Endothelial cell of umbilical vein (primary cell): ENCODE data around the gene STK40. TPM values are rescaled to one million over a fixed set of nuclear protein-coding genes. Genes with fewer than 3 reads are reported as not detected.

Source experiments
- BruUV-seq: library from RNA; stranded (reverse); fragments of 400-500 nt; replicated peaks from 2 replicates; lab custom pipeline; 2021; lab: Mats Ljungman, UMichigan
- CTCF ChIA-PET: fragments of 300-600, 350-600 bp; sonication (Branson Sonifier 250); formaldehyde crosslinking; loops from one replicate; lab custom pipeline; 2021; ENCODE audit warnings: antibody characterized with exemption, inconsistent platforms; lab: Charles Lee
- POLR2A ChIA-PET: fragments of 300-600, 350-600 bp; sonication (Branson Sonifier 250); formaldehyde crosslinking; loops from one replicate; lab custom pipeline; 2021; ENCODE audit warnings: antibody characterized with exemption, inconsistent platforms; lab: Charles Lee
- DNase-seq: peaks from one replicate; pipeline ENCODE4 v3.0.0-alpha.2; 2011; ENCODE audit warnings: low read depth, low spot score
- FAIRE-seq: peaks from 2 replicates; lab custom pipeline; 2011; peaks lifted over from hg19 to GRCh38; lab: Jason Lieb, UNC
- H2AFZ ChIP-seq: 2 replicates; pipeline ENCODE4 v1.6.0; 2012; ENCODE audit warnings: low read depth, low read length, control low read depth, inconsistent platforms
- H3K27ac ChIP-seq: 2 replicates; pipeline ENCODE4 v1.5.1; 2011; ENCODE audit warnings: low read depth, mild to moderate bottlenecking, control low read depth, low read length, moderate library complexity; ENCODE audit not compliant: insufficient read depth
- H3K27me3 ChIP-seq, 2 experiments: 2 replicates each; pipeline versions ENCODE4 v1.6.0 to v1.6.1; 2011; ENCODE audit warnings: low read length in 2 of 2, mixed read lengths in 1 of 2; ENCODE audit not compliant: control insufficient read depth in 2 of 2, insufficient read depth in 2 of 2
- H3K36me3 ChIP-seq, 2 experiments: 2 replicates in 1 of 2; 3 replicates in 1 of 2; pipeline ENCODE4 v1.5.1; 2011; ENCODE audit warnings: low read length in 2 of 2, mild to moderate bottlenecking in 1 of 2, moderate library complexity in 1 of 2; ENCODE audit not compliant: control insufficient read depth in 2 of 2, insufficient read depth in 2 of 2; ENCODE audit errors: extremely low read depth in 1 of 2
- H3K4me1 ChIP-seq: 3 replicates; pipeline ENCODE4 v1.5.1; 2011; ENCODE audit warnings: mild to moderate bottlenecking, low read length; ENCODE audit not compliant: control insufficient read depth, insufficient read depth; ENCODE audit errors: extremely low read depth
- H3K4me2 ChIP-seq: 2 replicates; pipeline ENCODE4 v1.6.1; 2011; ENCODE audit warnings: low read length, control low read depth, mixed read lengths; ENCODE audit not compliant: insufficient read depth
- H3K4me3 ChIP-seq, 3 experiments: fragments of 200-600 bp in 1 of 3; sonication (generic), shearing (Covaris generic) in 1 of 3; replicated peaks in 1 of 3; 2 replicates each; pipeline ENCODE4 v1.5.1; 2011 to 2016; ENCODE audit warnings: control low read depth in 3 of 3, low read length in 3 of 3, mild to moderate bottlenecking in 2 of 3, inconsistent platforms in 1 of 3, low read depth in 1 of 3, moderate library complexity in 1 of 3; ENCODE audit not compliant: insufficient read depth in 1 of 3
- H3K79me2 ChIP-seq: 2 replicates; pipeline ENCODE4 v1.6.0; 2012; ENCODE audit warnings: low read length, inconsistent platforms; ENCODE audit not compliant: control insufficient read depth, insufficient read depth
- H3K9ac ChIP-seq: replicated peaks from 2 replicates; pipeline ENCODE3; 2011; ENCODE audit warnings: low read length, control low read depth; ENCODE audit not compliant: insufficient read depth; ENCODE audit errors: extremely low read depth
- H3K9me1 ChIP-seq: replicated peaks from 3 replicates; pipeline ENCODE4 v1.6.0; 2011; ENCODE audit warnings: mild to moderate bottlenecking, low read length; ENCODE audit not compliant: control insufficient read depth, insufficient read depth; ENCODE audit errors: extremely low read depth
- H3K9me3 ChIP-seq: replicated peaks from 2 replicates; pipeline ENCODE4 v1.5.1; 2012; ENCODE audit warnings: low read length, inconsistent platforms; ENCODE audit not compliant: control insufficient read depth, insufficient read depth
- H4K20me1 ChIP-seq: replicated peaks from 2 replicates; pipeline ENCODE3; 2011; ENCODE audit warnings: mild to moderate bottlenecking, low read length; ENCODE audit not compliant: control insufficient read depth, insufficient read depth; ENCODE audit errors: extremely low read depth
- EZH2 ChIP-seq: IDR thresholded peaks from 2 replicates; pipeline ENCODE4 v1.6.1; 2012; ENCODE audit warnings: borderline replicate concordance, low read depth, mild to moderate bottlenecking, moderate library complexity, low read length, inconsistent platforms; ENCODE audit not compliant: severe bottlenecking
- FOS ChIP-seq: IDR thresholded peaks from 2 replicates; pipeline ENCODE4 v1.6.1; 2011; ENCODE audit warnings: mild to moderate bottlenecking, low read length, moderate library complexity, borderline replicate concordance; ENCODE audit not compliant: insufficient read depth
- GATA2 ChIP-seq: IDR thresholded peaks from 2 replicates; pipeline ENCODE4 v1.7.0; 2011; ENCODE audit warnings: low read depth, mild to moderate bottlenecking, moderate library complexity, mixed read lengths, low read length; ENCODE audit not compliant: insufficient read length, insufficient read depth
- JUN ChIP-seq: IDR thresholded peaks from 2 replicates; pipeline ENCODE4 v1.6.1; 2011; ENCODE audit warnings: borderline replicate concordance, low read depth; ENCODE audit not compliant: insufficient read length, insufficient read depth
- MYC ChIP-seq: IDR thresholded peaks from one replicate; pipeline ENCODE4 v1.6.1; 2011; ENCODE audit warnings: mild to moderate bottlenecking, low read depth, low read length
- POLR2A ChIP-seq: IDR thresholded peaks from 2 replicates; pipeline ENCODE4 v1.6.1; 2012; ENCODE audit warnings: low read depth, mild to moderate bottlenecking, control low read depth, low read length
- POLR2AphosphoS5 ChIP-seq: IDR thresholded peaks from 2 replicates; pipeline ENCODE4 v1.6.1; 2012; ENCODE audit warnings: low read depth, mild to moderate bottlenecking, control low read depth, low read length, moderate library complexity; ENCODE audit not compliant: insufficient read depth
- dilution Hi-C: fragments of 300-500 bp; cut with MboI; formaldehyde crosslinking; loops from one replicate; pipeline ENCODE4 v1.15.0; 2019; ENCODE audit warnings: low sequenced_read_pairs; ENCODE audit not compliant: extremely low pct_ligation_motif_present
- intact Hi-C: fragments of 100-400 bp; cut with micrococcal nuclease; formaldehyde crosslinking; loops from one replicate; pipeline ENCODE4 v1.10.0; 2022
- polyA plus RNA-seq, 4 experiments: library from polyadenylated mRNA; depleted of rRNA in 3 of 4; stranded (reverse) in 3 of 4; unstranded in 1 of 4; fragments of >200 nt; gene quantifications; 2 replicates each; pipeline versions ENCODE4 v1.2.1 to v1.2.3, GENCODE V29; 2011 to 2012; ENCODE audit warnings: missing spikeins in 1 of 4
- total RNA-seq: library from RNA; stranded (reverse); gene quantifications from 2 replicates; pipeline ENCODE4 v1.2.3, GENCODE V29; 2021
- TF ChIP-seq, protein P1 (sequence below), 2 donors: IDR thresholded peaks; 1 replicate in 1 of 2; 2 replicates in 1 of 2; pipeline ENCODE4 v1.5.1; 2011; ENCODE audit warnings: low read length in 2 of 2, mild to moderate bottlenecking in 2 of 2, moderate library complexity in 2 of 2, control low read depth in 1 of 2, inconsistent platforms in 1 of 2, low read depth in 1 of 2; ENCODE audit not compliant: insufficient read depth in 1 of 2; ENCODE audit errors: extremely low read depth in 1 of 2
- TF ChIP-seq, protein P2 (sequence below): IDR thresholded peaks from 2 replicates; pipeline ENCODE4 v1.6.1; 2011; ENCODE audit not compliant: insufficient read depth, insufficient read length

The STK40 gene
- total and polyA plus RNA-seq, 2 donors (not counting 3 experiments of a cell fraction or from before 2014, with no cell fraction given): 20.8 to 36.8 TPM

DNA sequence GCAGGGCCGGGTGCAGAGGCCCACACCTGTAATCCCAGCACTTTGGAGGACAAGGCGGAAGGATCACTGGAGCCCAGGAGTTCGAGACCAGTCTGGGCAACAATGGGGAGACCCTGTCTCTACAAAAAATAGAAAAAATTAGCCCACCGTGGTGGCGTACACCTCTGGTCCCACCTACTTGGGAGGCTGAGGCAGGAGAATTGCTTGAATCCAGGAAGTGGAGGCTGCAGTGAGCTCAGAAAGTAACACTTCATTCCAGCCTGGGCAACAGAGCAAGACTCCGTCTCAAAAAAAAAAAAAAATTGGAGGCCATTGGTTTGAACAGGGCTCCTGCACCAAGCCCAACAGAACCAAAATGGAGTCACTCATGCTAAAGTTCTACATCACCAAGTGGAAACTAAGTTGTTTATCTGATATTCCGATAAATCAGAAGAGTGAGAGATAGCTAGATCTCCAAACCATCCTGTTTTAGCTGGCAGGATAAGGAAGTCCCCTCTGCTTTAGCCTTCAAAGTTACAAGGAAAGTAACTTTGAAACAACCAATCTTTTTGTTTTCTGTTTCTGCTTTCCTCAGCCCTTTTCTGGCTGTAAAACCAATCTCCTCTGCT, 12.8 kb upstream of the STK40 start:
- Histone ChIP-seq H3K4me2 (no peak overlapping the region), H3K4me1 (peaks cover 3% of the 10 kb centered on the region), H3K9ac (no peak overlapping the region), H3K9me3 (no peaks in the 10 kb centered on the region), H4K20me1 (no peaks in the 10 kb centered on the region), H3K27ac (peak overlapping the region; percentile 21), H3K4me3 (no peak overlapping the region), H3K79me2 (peaks cover 8% of the 10 kb centered on the region), H3K27me3 (no peaks in the 10 kb centered on the region), H2AFZ (no peak overlapping the region), H3K9me1 (no peaks in the 10 kb centered on the region), H3K36me3 (peaks cover 0 to 6% of the 10 kb centered on the region in 2 experiments)
- dilution Hi-C loops: no loop called here
- no TSS peak for BruUV-seq
- ChIA-PET CTCF (interaction anchor here (2.2 kb wide), 1 partner anchor 56 kb away, joined by 12 read pairs; no protein-coding TSS in a partner anchor), POLR2A (interaction anchor here (0.6 to 2.0 kb wide), 2 partner anchors 12 to 143 kb away, joined by 4 to 12 read pairs; no protein-coding TSS in a partner anchor)
- TF ChIP-seq JUN (no peak), POLR2AphosphoS5 (no peak), POLR2A (no peak), FOS (no peak), MYC (no peak), GATA2 (no peak), EZH2 (no peak)
- TF ChIP-seq, protein P1, sequence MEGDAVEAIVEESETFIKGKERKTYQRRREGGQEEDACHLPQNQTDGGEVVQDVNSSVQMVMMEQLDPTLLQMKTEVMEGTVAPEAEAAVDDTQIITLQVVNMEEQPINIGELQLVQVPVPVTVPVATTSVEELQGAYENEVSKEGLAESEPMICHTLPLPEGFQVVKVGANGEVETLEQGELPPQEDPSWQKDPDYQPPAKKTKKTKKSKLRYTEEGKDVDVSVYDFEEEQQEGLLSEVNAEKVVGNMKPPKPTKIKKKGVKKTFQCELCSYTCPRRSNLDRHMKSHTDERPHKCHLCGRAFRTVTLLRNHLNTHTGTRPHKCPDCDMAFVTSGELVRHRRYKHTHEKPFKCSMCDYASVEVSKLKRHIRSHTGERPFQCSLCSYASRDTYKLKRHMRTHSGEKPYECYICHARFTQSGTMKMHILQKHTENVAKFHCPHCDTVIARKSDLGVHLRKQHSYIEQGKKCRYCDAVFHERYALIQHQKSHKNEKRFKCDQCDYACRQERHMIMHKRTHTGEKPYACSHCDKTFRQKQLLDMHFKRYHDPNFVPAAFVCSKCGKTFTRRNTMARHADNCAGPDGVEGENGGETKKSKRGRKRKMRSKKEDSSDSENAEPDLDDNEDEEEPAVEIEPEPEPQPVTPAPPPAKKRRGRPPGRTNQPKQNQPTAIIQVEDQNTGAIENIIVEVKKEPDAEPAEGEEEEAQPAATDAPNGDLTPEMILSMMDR (IDR thresholded peaks at IDR 0.05; ENCODE audit: extremely low read depth in 1 of 2, insufficient read depth in 1 of 2, low read depth in 1 of 2, low read length in 2 of 2): no peak
- TF ChIP-seq, protein P2, sequence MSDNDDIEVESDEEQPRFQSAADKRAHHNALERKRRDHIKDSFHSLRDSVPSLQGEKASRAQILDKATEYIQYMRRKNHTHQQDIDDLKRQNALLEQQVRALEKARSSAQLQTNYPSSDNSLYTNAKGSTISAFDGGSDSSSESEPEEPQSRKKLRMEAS: no peak
- intact Hi-C loops: loop anchor here (2.0 kb wide), 1 partner anchor 22 kb away; no protein-coding TSS in a partner anchor
- FAIRE-seq: no peak
- no peak for DNase-seq
